Thoracic aorta (tissue), 2 donors: ENCODE results near the gene FBXO33. TPM values are rescaled to one million over a fixed set of nuclear protein-coding genes. Genes with fewer than 3 reads are reported as not detected.
"Not testable (repeated sequence)": the region's sequence is repeated elsewhere in the genome, so short reads cannot be mapped to it uniquely, and the experiment has no call there.

Source experiments
- ATAC-seq: fragments of 150-250 bp; one replicate; pipeline ENCODE4 v1.8.0; 2017; ENCODE audit warnings: low read depth; ENCODE audit not compliant: insufficient number of reproducible peaks, low FRiP score
- DNase-seq: peaks from one replicate; pipeline ENCODE4 v3.0.0-alpha.2; 2020; ENCODE audit warnings: low spot score
- H3K27ac ChIP-seq, 2 donors: fragments of 200-600 bp; sonication (generic); 1 replicate in 1 of 2; 2 replicates in 1 of 2; pipeline ENCODE4 v1.5.1; 2016; ENCODE audit warnings: mild to moderate bottlenecking in 2 of 2, moderate library complexity in 2 of 2
- H3K27me3 ChIP-seq: fragments of 200-600 bp; sonication (generic); replicated peaks from 2 replicates; pipeline ENCODE4 v1.6.0; 2016; ENCODE audit warnings: mild to moderate bottlenecking; ENCODE audit not compliant: insufficient read depth
- H3K36me3 ChIP-seq: fragments of 200-600 bp; sonication (generic); one replicate; pipeline ENCODE4 v1.5.1; 2016
- H3K4me1 ChIP-seq, 2 donors: fragments of 200-600 bp; sonication (generic); 1 replicate in 1 of 2; 2 replicates in 1 of 2; pipeline versions ENCODE4 v1.5.1 to v1.6.0; 2016; ENCODE audit warnings: low read depth in 2 of 2, mild to moderate bottlenecking in 1 of 2; ENCODE audit not compliant: control insufficient read depth in 1 of 2
- H3K4me3 ChIP-seq: fragments of 200-600 bp; sonication (generic); 2 replicates; pipeline ENCODE4 v1.5.1; 2016; ENCODE audit warnings: mild to moderate bottlenecking
- H3K9me3 ChIP-seq: fragments of 200-600 bp; sonication (generic); 2 replicates; pipeline ENCODE4 v1.5.1; 2016
- total RNA-seq, 2 donors: library from RNA; depleted of rRNA; stranded (reverse); fragments of >200 nt; gene quantifications; one replicate each; pipeline versions ENCODE4 v1.1.0 to v1.2.3, GENCODE V29; 2016
- TF ChIP-seq, protein P1 (sequence below): fragments of 200-600 bp; sonication (generic); IDR thresholded peaks from one replicate; pipeline ENCODE4 v1.5.1; 2019; ENCODE audit warnings: antibody characterized with exemption

Gene FBXO33
- total RNA-seq, 2 donors from 2014 or later, result 23.0 to 26.2 TPM

DNA sequence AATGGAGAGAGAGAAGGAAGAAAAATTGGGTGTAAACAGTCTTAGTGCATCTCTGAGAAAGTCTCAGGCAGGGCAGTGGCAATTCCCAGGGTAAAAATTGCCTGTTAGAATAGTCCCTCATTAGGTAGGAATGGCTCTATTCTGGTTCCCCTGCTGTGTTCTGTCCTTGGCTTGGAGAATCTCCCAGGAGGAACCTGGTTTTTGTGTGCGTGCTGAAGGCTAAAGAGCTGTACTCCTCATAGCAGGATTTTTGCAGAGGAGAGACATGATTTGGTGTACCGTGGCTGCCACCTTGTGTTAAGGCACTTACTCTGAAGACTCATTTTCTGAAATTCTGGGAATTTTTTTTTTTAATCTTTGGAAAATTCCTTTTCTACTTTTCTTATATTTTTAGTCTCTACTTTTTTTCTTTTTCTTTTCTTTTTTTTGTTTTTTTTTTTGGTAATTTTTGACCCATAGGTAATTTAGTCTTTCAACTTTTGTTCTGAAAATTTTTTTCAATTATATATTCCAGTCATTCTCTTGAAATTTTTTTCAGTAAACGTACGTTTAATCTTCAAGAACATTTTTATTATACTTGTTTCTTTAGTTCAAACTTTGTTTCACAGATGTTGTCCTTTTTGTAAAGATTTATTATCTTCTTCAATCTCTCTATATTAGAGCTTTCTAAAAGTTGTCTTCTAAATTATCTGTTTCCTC, 63.8 kb downstream of the FBXO33 start:
- Histone ChIP-seq H3K27me3 (no peaks in the 10 kb centered on the region), H3K9me3 (peaks cover 15% of the 10 kb centered on the region), H3K4me1 (no peaks in the 10 kb centered on the region), H3K36me3 (no peaks in the 10 kb centered on the region), H3K27ac (no peak overlapping the region), H3K4me3 (no peak overlapping the region)
- ATAC-seq (peak; percentile 55), DNase-seq (no peak)
- TF ChIP-seq, protein P1, sequence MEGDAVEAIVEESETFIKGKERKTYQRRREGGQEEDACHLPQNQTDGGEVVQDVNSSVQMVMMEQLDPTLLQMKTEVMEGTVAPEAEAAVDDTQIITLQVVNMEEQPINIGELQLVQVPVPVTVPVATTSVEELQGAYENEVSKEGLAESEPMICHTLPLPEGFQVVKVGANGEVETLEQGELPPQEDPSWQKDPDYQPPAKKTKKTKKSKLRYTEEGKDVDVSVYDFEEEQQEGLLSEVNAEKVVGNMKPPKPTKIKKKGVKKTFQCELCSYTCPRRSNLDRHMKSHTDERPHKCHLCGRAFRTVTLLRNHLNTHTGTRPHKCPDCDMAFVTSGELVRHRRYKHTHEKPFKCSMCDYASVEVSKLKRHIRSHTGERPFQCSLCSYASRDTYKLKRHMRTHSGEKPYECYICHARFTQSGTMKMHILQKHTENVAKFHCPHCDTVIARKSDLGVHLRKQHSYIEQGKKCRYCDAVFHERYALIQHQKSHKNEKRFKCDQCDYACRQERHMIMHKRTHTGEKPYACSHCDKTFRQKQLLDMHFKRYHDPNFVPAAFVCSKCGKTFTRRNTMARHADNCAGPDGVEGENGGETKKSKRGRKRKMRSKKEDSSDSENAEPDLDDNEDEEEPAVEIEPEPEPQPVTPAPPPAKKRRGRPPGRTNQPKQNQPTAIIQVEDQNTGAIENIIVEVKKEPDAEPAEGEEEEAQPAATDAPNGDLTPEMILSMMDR, result peak; percentile 37

DNA sequence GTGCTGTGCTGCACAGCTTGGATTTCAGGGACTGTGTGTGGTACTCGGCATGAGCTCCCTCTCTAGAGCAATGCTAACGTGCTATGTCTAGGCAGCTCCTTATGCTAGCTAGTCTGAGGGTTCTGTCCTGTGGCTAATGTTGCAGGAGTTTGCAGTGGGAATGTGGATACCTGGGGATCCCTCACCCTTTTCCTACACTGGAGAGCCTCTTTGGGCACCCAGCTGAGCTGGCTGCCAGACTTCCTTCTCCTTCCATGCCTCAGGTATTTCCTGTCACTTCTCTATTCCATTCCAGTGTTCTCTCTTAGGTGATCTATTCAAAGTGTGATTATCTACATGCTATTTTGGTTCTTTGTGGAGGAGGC, 64.9 kb downstream of the FBXO33 start:
- no peaks in the 10 kb centered on the region for H3K36me3 ChIP-seq
- TF ChIP-seq, protein P1, result no peak
- no peak for ATAC-seq
- H3K27ac ChIP-seq, result no peak overlapping the region
- no peak for DNase-seq
- H3K9me3 ChIP-seq, result peaks cover 15% of the 10 kb centered on the region
- H3K27me3 ChIP-seq, result no peaks in the 10 kb centered on the region
- H3K4me1 ChIP-seq, result peaks cover 0 to 3% of the 10 kb centered on the region in 2 donors
- H3K4me3 ChIP-seq, result no peak overlapping the region

DNA sequence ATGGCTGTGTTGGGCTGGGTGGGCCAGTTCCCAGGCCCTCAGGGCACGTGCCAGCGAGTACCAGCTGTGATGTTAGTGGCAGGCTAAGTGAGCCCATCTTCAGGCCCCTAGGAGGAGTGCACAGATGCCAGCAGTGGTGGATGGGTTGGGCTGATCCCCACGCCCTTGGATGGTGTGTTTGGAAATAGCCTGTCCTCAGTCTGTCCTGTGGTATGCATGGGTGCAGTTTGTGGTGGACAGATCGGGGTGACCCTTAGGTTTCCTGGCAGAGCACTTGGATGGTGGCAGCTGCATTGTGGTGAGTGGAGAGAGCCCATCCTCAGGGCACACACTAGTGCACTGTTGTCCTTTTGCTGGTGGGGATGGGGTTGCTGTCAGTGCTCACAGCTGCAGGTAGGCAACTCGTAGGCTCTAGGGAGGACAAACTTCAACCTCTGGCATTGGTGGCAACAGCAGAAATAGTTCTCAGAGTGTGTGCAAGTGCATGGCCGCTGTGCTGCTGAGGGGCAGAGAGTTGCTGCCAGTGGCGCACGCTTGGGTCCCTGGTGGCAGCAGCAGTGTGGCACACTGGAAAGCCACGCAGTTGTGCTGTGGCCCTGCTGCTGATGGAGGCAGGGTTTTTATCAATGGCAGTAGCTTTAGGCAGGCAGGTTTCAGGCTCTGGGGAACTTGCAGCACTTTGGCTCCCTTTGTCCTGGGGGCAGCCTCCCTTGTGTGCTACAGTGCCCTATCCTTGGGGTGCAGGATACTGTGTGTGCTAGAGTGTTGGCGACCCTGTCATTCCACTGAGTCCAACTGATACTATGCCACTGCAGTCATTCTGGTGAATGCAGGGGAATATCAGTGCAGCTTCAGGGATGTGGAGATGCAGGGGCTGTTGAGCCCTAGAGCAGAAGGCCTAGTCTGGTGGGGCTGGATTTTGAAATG, 65.5 kb downstream of the FBXO33 start:
- TF ChIP-seq, protein P1, result no peak
- no peaks in the 10 kb centered on the region for H3K27me3 ChIP-seq
- peaks cover 15% of the 10 kb centered on the region for H3K9me3 ChIP-seq
- no peak overlapping the region for H3K4me3 ChIP-seq
- ATAC-seq, result no peak
- H3K36me3 ChIP-seq, result no peaks in the 10 kb centered on the region
- no peak for DNase-seq
- peaks cover 0 to 7% of the 10 kb centered on the region in 2 donors for H3K4me1 ChIP-seq
- no peak overlapping the region for H3K27ac ChIP-seq

- TF ChIP-seq, protein P1, result no peak
- Histone ChIP-seq H3K4me3 (no peak overlapping the region), H3K9me3 (peaks cover 15% of the 10 kb centered on the region), H3K27me3 (no peaks in the 10 kb centered on the region), H3K4me1 (peaks cover 0 to 7% of the 10 kb centered on the region in 2 donors), H3K36me3 (no peaks in the 10 kb centered on the region), H3K27ac (no peak overlapping the region)
- DNase-seq, result no peak
- ATAC-seq, result no peak
Observed at GRCh38 chr14:39365354-39365753, 66.9 kb downstream of the FBXO33 start.

- H3K27ac ChIP-seq, result no peak overlapping the region
- ATAC-seq (no peak), DNase-seq (no peak)
- no peaks in the 10 kb centered on the region for H3K36me3 ChIP-seq
- no peaks in the 10 kb centered on the region for H3K27me3 ChIP-seq
- H3K9me3 ChIP-seq, result peaks cover 15% of the 10 kb centered on the region
- peaks cover 0 to 7% of the 10 kb centered on the region in 2 donors for H3K4me1 ChIP-seq
- TF ChIP-seq, protein P1, result no peak
- H3K4me3 ChIP-seq, result no peak overlapping the region
Observed at GRCh38 chr14:39364509-39364908, 67.7 kb downstream of the FBXO33 start.

DNA sequence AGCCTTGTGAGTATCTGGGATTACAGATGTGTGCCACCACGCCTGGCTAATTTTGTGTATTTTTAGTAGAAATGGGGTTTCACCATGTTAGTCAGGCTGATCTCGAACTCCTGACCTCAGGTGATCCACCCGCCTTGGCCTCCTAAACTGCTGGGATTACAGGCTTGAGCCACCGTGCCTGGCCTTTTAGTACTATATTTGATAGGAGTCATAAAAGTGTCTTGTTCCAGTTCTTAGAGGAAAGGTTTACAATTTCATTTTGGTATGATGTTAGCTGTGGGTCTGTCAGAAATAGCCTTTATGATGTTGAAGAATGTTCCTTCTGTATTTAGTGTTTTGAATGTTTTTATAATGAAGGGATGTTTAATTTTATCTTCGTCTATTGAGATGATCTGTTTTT, 70.7 kb downstream of the FBXO33 start:
- not testable (repeated sequence) for DNase-seq, H3K4me1 ChIP-seq, ATAC-seq, H3K4me3 ChIP-seq, H3K27ac ChIP-seq, H3K27me3 ChIP-seq, H3K36me3 ChIP-seq
- H3K9me3 ChIP-seq, result peaks cover 15% of the 10 kb centered on the region
